Fibroblast of lung (primary cell): ENCODE measurements around the gene SH3PXD2A. TPM values are rescaled to one million over a fixed set of nuclear protein-coding genes. Genes with fewer than 3 reads are reported as not detected.
"Not testable (repeated sequence)": the region's sequence is repeated elsewhere in the genome, so short reads cannot be mapped to it uniquely, and the experiment has no call there.

Experiments
- DNase-seq, 2 donors: peaks; one replicate each; pipeline versions ENCODE4 v3.0.0 to v3.0.0-alpha.2; 2010; ENCODE audit warnings: low read depth in 2 of 2
- H2AFZ ChIP-seq: 2 replicates; pipeline ENCODE4 v1.5.1; 2012; ENCODE audit warnings: low read length, control low read depth, inconsistent platforms
- H3K27ac ChIP-seq: 2 replicates; pipeline ENCODE4 v1.5.1; 2011; ENCODE audit warnings: low read length, control low read depth; ENCODE audit not compliant: insufficient read depth
- H3K27me3 ChIP-seq: 2 replicates; pipeline ENCODE4 v1.5.1; 2011; ENCODE audit warnings: mild to moderate bottlenecking, low read length; ENCODE audit not compliant: control insufficient read depth, insufficient read depth
- H3K36me3 ChIP-seq: 2 replicates; pipeline ENCODE4 v1.5.1; 2011; ENCODE audit warnings: low read length; ENCODE audit not compliant: control insufficient read depth, insufficient read depth
- H3K4me1 ChIP-seq: 2 replicates; pipeline ENCODE4 v1.5.1; 2011; ENCODE audit warnings: low read length; ENCODE audit not compliant: control insufficient read depth, insufficient read depth; ENCODE audit errors: extremely low read depth
- H3K4me2 ChIP-seq: 2 replicates; pipeline ENCODE4 v1.5.1; 2011; ENCODE audit warnings: low read length, control low read depth; ENCODE audit not compliant: insufficient read depth; ENCODE audit errors: extremely low read depth
- H3K4me3 ChIP-seq, 4 experiments: fragments of 200-600 bp in 1 of 4; sonication (generic) in 1 of 4; replicated peaks in 1 of 4; 2 replicates each; pipeline ENCODE4 v1.5.1; 2011 to 2016; ENCODE audit warnings: low read length in 4 of 4, low read depth in 3 of 4, mild to moderate bottlenecking in 3 of 4, control low read depth in 2 of 4, inconsistent platforms in 1 of 4, mixed read lengths in 1 of 4; ENCODE audit not compliant: insufficient read depth in 1 of 4; ENCODE audit errors: control extremely low read depth in 1 of 4
- H3K79me2 ChIP-seq: 2 replicates; pipeline ENCODE4 v1.5.1; 2012; ENCODE audit warnings: mild to moderate bottlenecking, low read length, inconsistent platforms; ENCODE audit not compliant: control insufficient read depth, insufficient read depth
- H3K9ac ChIP-seq: 2 replicates; pipeline ENCODE4 v1.5.1; 2011; ENCODE audit warnings: mild to moderate bottlenecking, low read length, control low read depth; ENCODE audit not compliant: insufficient read depth
- H3K9me3 ChIP-seq: 2 replicates; pipeline ENCODE4 v1.5.1; 2012; ENCODE audit warnings: low read depth, low read length; ENCODE audit not compliant: control insufficient read depth, insufficient read depth
- H4K20me1 ChIP-seq: 2 replicates; pipeline ENCODE4 v1.5.1; 2011; ENCODE audit warnings: low read length; ENCODE audit not compliant: control insufficient read depth, insufficient read depth; ENCODE audit errors: extremely low read depth
- CTCF ChIP-seq, 2 donors: IDR thresholded peaks in 1 of 2; conservative IDR thresholded peaks in 1 of 2; 1 replicate in 1 of 2; 2 replicates in 1 of 2; pipeline ENCODE4 v1.5.1; 2011 to 2012; ENCODE audit warnings: low read length in 2 of 2, control low read depth in 1 of 2, inconsistent platforms in 1 of 2, low read depth in 1 of 2, mild to moderate bottlenecking in 1 of 2
- EZH2 ChIP-seq: IDR thresholded peaks from 2 replicates; pipeline ENCODE4 v1.5.1; 2012; ENCODE audit warnings: low read length, control low read depth, mild to moderate bottlenecking; ENCODE audit errors: missing control alignments
- polyA plus RNA-seq, 2 donors: library from polyadenylated mRNA; depleted of rRNA in 1 of 2; stranded (reverse) in 1 of 2; unstranded in 1 of 2; fragments of >200 nt; gene quantifications; 2 replicates each; pipeline ENCODE4 v1.2.1, GENCODE V29; 2011 to 2012; ENCODE audit warnings: missing spikeins in 1 of 2
- total RNA-seq: library from RNA; depleted of rRNA; stranded (reverse); fragments of >200 nt; gene quantifications from 2 replicates; pipeline ENCODE4 v1.2.1, GENCODE V29; 2014

Gene SH3PXD2A
- total and polyA plus RNA-seq, 2 donors (not counting 1 experiment from before 2014, with no cell fraction given) = 25.5 to 33.2 TPM

GRCh38 chr10:103847909-103848468, 7.4 kb downstream of the SH3PXD2A start:
- peaks cover 42% of the 10 kb centered on the region for H3K4me1 ChIP-seq

GRCh38 chr10:103847346-103847745, 8.0 kb downstream of the SH3PXD2A start:
- H3K4me3 ChIP-seq = no peak overlapping the region
- H3K4me2 ChIP-seq = no peak overlapping the region
- no peaks in the 10 kb centered on the region for H4K20me1 ChIP-seq
- H3K4me1 ChIP-seq = peaks cover 36% of the 10 kb centered on the region
- H3K27me3 ChIP-seq = no peaks in the 10 kb centered on the region
- no peak overlapping the region for H3K9ac ChIP-seq
- no peaks in the 10 kb centered on the region for H3K36me3 ChIP-seq
- no peak overlapping the region for H3K27ac ChIP-seq
- H3K9me3 ChIP-seq = no peaks in the 10 kb centered on the region
- DNase-seq = no peak
- no peak for TF ChIP-seq EZH2
- no peak for TF ChIP-seq CTCF (conservative IDR thresholded peaks at IDR 0.05 in 1 of 2, IDR thresholded peaks at IDR 0.05 in 1 of 2; ENCODE audit: low read depth in 1 of 2, low read length in 2 of 2)
- H2AFZ ChIP-seq = no peak overlapping the region
- H3K79me2 ChIP-seq = peaks cover 35% of the 10 kb centered on the region

More at GRCh38 chr10:103847909-103848468, 7.4 kb downstream of the SH3PXD2A start:
- no peaks in the 10 kb centered on the region for H3K36me3 ChIP-seq
- no peak overlapping the region for H2AFZ ChIP-seq
- TF ChIP-seq EZH2 = no peak
- TF ChIP-seq CTCF (conservative IDR thresholded peaks at IDR 0.05 in 1 of 2, IDR thresholded peaks at IDR 0.05 in 1 of 2; ENCODE audit: low read depth in 1 of 2, low read length in 2 of 2) = peak in 1 of 2 donors; percentile 22
- H3K79me2 ChIP-seq = peaks cover 37% of the 10 kb centered on the region
- H3K9me3 ChIP-seq = no peaks in the 10 kb centered on the region
- no peak overlapping the region for H3K4me2 ChIP-seq
- H3K27me3 ChIP-seq = no peaks in the 10 kb centered on the region
- no peak overlapping the region for H3K4me3 ChIP-seq
- H3K27ac ChIP-seq = no peak overlapping the region
- H4K20me1 ChIP-seq = no peaks in the 10 kb centered on the region
- no peak for DNase-seq
- no peak overlapping the region for H3K9ac ChIP-seq

- H3K27me3 ChIP-seq = no peaks in the 10 kb centered on the region
- H3K4me2 ChIP-seq = no peak overlapping the region
- H2AFZ ChIP-seq = no peak overlapping the region
- peaks cover 31% of the 10 kb centered on the region for H3K79me2 ChIP-seq
- no peak overlapping the region for H3K9ac ChIP-seq
- no peaks in the 10 kb centered on the region for H4K20me1 ChIP-seq
- H3K4me3 ChIP-seq = no peak overlapping the region
- peaks cover 23% of the 10 kb centered on the region for H3K4me1 ChIP-seq
- no peak for TF ChIP-seq EZH2
- no peak for TF ChIP-seq CTCF (conservative IDR thresholded peaks at IDR 0.05 in 1 of 2, IDR thresholded peaks at IDR 0.05 in 1 of 2; ENCODE audit: low read depth in 1 of 2, low read length in 2 of 2)
- H3K36me3 ChIP-seq = no peaks in the 10 kb centered on the region
- H3K27ac ChIP-seq = no peak overlapping the region
- no peaks in the 10 kb centered on the region for H3K9me3 ChIP-seq
- DNase-seq = no peak
Measured at GRCh38 chr10:103845972-103846371, 9.4 kb downstream of the SH3PXD2A start.

GRCh38 chr10:103845346-103845745, 10.0 kb downstream of the SH3PXD2A start:
- peaks cover 17% of the 10 kb centered on the region for H3K4me1 ChIP-seq
- not testable (repeated sequence) for DNase-seq, H3K4me3 ChIP-seq, H3K36me3 ChIP-seq, H3K4me2 ChIP-seq, H3K9me3 ChIP-seq, H3K27ac ChIP-seq, H4K20me1 ChIP-seq, H3K9ac ChIP-seq, H2AFZ ChIP-seq, H3K27me3 ChIP-seq
- peaks cover 32% of the 10 kb centered on the region for H3K79me2 ChIP-seq
